Measurements from ENCODE around the gene RBM7.

RBM7 gene

DNA sequence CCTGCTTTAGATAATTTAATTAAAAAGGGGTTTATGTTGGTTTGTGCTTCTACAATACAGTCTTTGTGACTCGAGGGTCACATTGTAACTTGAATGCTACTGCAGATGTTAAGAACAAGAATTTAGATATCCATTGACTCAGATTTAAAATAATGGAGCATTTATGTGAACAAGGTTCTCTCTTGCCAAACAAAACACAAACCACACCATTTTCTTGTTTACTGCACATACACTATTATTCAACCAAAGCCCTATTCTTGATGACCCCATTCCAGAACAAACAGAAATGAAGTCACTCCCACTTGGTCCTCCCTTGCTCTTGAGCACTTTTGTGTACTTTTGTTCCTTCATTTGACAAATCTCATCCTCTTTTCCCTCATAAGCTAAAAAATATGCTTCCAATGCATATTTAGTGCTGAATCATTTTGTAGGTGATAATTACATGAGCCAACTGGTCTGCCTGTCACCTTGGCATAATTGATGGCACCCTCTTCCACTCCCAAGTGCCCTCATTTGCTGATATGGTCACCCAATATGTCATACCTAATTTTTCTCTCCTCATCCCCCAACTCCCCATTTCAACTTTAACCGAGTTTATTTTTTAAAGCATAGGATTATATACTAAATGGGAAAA, 3.0 kb upstream of the RBM7 start:
- peak; percentile 84 for DNase-seq

GRCh38 chr11:114398303-114398920, 2.1 kb upstream of the RBM7 start:
- peak; percentile 48 for DNase-seq

GRCh38 chr11:114399490-114400215, 813 bp upstream of the RBM7 start:
- DNase-seq = peak; percentile 92

DNA sequence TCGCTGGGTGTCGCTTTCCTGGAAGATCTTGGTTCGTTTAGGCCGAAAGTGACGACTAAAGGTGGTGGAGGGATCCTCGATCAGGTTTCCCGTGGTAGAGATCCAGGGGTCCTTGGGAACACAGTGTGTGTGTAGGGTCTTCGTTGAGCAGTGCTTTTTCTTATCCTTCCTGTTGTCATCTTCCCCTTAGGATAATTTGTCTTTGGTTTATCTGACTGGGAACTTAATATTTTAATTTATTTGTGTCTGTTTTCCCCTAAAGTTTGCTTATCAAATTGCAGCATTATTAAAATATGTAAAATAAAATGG, 403 bp downstream of the RBM7 start:
- DNase-seq = no peak

DNA sequence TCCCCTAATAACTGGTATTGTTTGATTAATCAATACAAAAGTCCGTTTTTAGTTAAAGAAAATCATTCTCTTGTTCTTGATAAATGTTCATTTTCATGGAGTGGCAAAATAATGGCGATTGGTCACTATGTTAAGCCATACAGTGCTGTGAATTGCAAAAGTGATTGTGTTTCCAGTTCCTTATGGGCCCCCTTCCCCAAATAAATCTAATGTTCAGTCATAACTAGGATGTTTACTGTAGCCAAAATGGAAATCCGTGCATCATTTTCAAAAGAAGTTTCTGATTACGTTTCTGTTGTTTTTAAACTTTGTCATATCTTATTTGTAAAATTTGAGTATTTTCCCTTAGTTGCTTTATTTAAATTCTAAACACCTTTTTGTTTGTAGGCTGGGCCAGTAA, 845 bp downstream of the RBM7 start:
- peak; percentile 19 for DNase-seq

DNA sequence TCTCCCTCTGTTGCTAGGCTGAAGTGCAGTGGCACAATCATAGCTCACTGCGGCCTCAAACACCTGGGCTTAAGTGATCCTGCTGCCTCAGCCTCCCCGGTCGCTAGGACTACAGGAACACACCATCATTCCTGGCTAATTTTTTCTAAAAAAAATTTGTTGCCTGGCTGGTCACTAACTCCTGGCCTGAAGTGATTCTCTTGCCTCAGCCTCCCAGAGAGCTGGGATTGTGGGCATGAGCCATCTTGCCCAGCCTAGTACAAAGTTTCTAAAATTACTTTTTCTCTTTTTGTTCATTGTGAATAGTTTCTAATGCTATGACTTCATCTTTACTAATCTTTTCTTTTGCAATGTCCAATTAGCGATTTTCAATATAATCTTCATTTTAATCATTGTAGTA, 12.5 kb downstream of the RBM7 start:
- no peak for DNase-seq

DNA sequence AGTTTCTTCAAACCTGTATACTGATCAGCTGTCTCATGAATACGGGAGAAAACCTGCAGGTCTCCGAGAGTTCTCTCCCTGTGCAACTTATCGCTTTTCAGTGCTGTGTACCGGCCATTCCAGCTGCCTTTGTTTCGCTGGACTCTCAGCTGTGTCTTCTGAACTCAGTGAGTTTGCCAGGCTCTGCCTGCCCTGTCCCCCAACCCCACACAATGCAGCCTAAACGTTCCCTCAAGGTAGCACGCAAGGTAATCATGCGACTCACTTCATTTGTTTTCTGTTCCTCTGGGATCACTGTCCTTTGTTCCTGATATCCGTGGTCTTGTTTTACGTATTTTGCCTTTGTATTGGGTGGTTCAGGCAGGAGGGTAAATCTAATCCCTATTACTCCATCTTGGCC, 13.5 kb downstream of the RBM7 start:
- DNase-seq = no peak

GRCh38 chr11:114416441-114416961, 16.0 kb downstream of the RBM7 start:
- DNase-seq = no peak

- DNase-seq = no peak
Observed at GRCh38 chr11:114426280-114426679, 25.8 kb downstream of the RBM7 start.

GRCh38 chr11:114430290-114430689, 29.8 kb downstream of the RBM7 start:
- no peak for DNase-seq

- DNase-seq = no peak
Observed at GRCh38 chr11:114432893-114433292, 32.4 kb downstream of the RBM7 start.

DNA sequence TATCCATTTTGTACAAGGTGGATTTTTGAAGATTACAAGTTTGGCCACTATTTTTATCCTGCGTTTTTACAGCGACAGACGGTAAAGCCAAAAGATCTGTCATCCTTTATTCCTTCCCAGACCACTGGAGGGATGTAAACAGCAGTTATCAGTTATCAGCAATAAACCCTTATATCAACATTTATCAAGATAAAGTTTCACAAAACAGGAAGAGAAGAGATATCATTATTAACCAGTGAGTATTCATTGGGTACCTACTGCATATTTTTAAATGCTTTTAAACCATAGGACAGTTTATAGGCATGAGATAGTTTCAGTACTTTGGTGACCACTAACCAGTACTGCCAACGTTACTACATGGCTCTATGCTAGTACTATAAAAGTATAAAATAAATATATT, 32.9 kb downstream of the RBM7 start:
- no peak for DNase-seq

DNA sequence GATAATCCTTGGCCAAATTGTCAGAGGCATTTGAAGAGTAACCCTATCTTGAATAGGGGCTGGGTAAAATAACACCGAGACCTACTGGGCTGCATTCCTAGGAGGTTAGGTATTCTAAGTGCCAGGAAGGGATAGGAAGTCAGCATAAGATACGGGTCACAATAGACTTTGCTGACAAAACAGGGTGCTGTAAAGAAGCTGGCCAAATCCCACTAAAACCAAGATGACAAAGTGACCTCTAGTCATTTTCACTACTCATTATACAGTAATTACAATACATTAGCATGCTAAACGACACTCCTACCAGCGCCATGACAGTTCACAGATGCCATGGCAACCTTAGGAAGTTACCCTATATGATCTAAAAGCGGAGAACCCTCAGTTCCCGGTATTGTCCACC, 37.8 kb downstream of the RBM7 start:
- no peak for DNase-seq

DNA sequence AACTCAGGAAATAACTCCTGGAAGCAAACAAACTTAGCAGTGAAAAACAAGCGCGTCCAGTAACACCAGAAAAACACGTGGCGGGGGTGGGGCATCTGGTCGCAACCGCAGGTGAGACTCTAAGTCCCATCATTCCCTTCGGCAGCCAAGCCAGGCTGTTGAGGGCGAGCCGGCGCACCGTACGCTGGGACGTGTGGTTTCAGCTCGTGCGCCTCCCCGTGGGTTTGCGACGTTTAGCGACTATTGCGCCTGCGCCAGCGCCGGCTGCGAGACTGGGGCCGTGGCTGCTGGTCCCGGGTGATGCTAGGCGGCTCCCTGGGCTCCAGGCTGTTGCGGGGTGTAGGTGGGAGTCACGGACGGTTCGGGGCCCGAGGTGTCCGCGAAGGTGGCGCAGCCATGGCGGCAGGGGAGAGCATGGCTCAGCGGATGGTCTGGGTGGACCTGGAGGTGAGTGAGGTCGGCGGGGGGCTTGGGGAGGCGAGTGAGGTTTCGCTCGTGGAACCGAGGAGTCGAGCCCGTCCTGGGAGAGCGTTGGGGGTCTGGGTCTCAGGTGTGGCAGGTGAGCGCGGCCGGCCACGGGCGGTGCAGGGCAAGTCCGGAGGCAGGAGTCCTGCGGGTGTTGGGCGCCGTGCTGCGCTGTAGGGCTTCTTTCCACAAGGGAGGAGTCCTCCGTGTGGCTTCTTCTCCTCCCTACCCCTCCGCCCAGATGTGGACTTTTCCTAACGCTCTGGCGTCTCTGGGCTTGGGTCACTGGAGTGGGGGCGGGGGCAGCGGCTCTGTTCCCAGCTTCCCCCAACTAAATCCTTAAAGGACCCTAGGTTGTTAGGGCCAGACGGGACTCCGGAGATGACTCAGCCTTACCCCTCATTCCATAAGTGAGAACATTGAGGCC, 39.0 kb downstream of the RBM7 start, which contains the start of gene REXO2:
REXO2 (plus strand) TSS at position 239 of the 892 bp plus-strand sequence; CDS start at position 301, 62 bp downstream.
- DNase-seq = peak; percentile 99

GRCh38 chr11:114440121-114440860, 39.8 kb downstream of the RBM7 start:
- DNase-seq = peak; percentile 52

- DNase-seq = peak; percentile 92
Observed at GRCh38 chr11:114440971-114441763, 40.7 kb downstream of the RBM7 start.

- peak; percentile 84 for DNase-seq
Observed at GRCh38 chr11:114441921-114442320, 41.5 kb downstream of the RBM7 start.

DNA sequence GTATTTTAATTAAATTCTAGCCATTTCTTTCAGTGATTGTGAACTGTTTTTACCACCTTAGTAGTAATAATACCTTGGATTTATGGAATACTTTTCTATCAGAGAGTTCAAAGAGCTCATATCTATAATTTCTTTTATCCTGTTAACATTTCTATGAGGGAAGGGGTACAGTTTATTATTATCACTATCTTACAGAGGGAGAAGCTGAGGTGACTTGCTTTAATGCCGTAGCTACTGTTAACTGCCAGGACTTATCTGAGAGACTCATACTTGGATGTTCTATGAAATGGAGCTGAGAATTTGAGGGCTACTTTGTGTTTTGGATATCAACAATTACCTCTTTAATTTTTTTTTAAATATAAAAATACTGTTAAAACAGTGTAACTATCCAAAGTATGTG, 42.1 kb downstream of the RBM7 start:
- no peak for DNase-seq

- DNase-seq = no peak
Observed at GRCh38 chr11:114447444-114447843, 47.0 kb downstream of the RBM7 start.

DNA sequence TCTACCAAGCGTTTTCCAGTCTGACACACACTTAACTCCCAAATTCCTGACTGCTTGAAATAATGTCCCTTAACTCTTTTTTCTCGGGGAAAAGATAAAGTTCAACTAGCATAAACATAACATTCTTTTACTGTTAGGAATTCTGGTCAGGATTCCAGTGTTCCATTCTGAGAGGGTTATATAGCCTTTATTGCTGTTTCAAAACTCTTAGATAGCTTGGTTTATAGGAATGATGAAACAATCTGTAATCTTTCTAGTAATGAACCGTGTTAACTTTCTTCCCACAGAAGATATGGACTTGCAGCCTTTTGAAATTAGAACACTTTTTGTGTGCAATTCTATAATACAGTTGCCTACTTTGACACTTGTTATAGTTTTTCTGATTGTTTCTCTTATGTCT, 47.4 kb downstream of the RBM7 start:
- no peak for DNase-seq

- peak; percentile 88 for DNase-seq
Observed at GRCh38 chr11:114448749-114449482, 48.5 kb downstream of the RBM7 start.
